ENCODE data around the gene IL4I1. TPM values are rescaled to one million over a fixed set of nuclear protein-coding genes. Genes with fewer than 3 reads are reported as not detected.
A peak's percentile ranks its signal among the peaks of the same experiment; 100 is the strongest.

The IL4I1 gene
- total RNA-seq, 1 experiment from 2014 or later: 0.71 TPM

DNA sequence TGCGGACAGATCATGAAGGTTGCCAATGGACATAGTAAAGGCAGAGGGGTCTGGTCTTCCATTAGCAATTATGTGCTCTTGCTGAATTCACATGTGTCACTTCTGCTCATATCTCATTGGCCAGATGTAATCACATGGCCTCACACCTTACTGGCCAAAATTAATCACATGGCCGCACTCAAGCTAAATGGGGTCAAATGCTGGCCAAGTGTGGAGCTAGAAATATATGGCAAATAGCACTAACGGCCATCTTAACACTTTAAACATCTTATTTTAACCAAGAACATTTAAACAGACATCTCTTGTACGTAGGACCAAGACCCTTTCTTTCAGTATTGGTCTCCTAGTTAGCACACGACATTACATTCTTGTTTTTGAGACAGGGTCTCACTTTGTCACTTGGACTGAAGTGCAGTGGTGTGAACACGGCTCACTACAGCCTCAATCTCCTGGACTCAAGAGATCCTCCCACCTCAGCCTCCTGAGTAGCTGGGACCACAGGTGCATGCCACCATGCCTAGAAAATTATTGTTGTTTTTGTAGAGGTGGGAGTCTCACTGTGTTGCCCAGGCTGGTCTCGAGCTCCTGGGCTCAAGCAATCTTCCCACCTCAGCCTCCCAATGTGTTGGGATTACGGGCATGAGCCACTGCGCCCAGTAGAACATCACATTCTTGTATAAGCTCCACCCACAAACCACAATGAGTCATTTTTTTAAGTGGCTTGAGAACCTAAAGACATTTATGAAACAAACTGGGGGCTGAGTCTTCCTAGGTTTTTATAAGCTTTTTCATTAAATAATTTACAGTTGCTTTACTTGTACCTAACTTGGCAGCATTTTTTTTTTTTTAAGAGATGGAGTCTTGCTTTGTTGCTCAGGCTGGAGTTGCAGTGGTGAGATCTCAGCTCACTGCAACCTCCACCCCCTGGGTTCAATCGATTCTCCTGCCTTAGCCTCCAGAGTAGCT, 48.7 kb downstream of the IL4I1 start:
- Histone ChIP-seq H3K4me1 (ENCODE audit: control insufficient read depth in 1 of 2, insufficient read depth in 2 of 2, low read length in 2 of 2) (peaks cover 34 to 42% of the 10 kb centered on the region in 2 experiments), H3K36me3 (ENCODE audit: control insufficient read depth in 1 of 2, insufficient read depth in 2 of 2, low read length in 2 of 2) (no peaks in the 10 kb centered on the region; a peak in 1 of 4 replicates), H4K20me1 (ENCODE audit: insufficient read depth) (no peaks in the 10 kb centered on the region), H3K27ac (ENCODE audit: low read depth, low read length) (peak overlapping the region; percentile 91), H3K4me2 (ENCODE audit: low read length) (peak overlapping the region; percentile 70), H2AFZ (ENCODE audit: low read depth, low read length, poor library complexity, severe bottlenecking) (no peak overlapping the region), H3K27me3 (ENCODE audit: insufficient read depth, low read length) (no peaks in the 10 kb centered on the region), H3K79me2 (ENCODE audit: insufficient read depth, low read length) (peaks cover 14% of the 10 kb centered on the region), H3K4me3 (replicated peaks in 1 of 2; ENCODE audit: low read depth in 1 of 2, low read length in 2 of 2) (peak overlapping the region in 1 of 2 experiments; percentile 19; a peak in 2 of 4 replicates), H3K9me3 (ENCODE audit: control insufficient read depth in 1 of 2, insufficient read depth in 1 of 2, low read depth in 1 of 2, low read length in 2 of 2) (no peaks in the 10 kb centered on the region), H3K9ac (ENCODE audit: low read length) (0 out of 2 replicates have a peak overlapping the region, but pooled peaks have one; percentile 24), H3K9me2 (ENCODE audit: insufficient read depth) (no peaks in the 10 kb centered on the region)
- POLR2A ChIA-PET: interaction anchor here (1.1 kb wide), 1 partner anchor 19 kb away, joined by 5 read pairs; no protein-coding TSS in a partner anchor
- intact Hi-C loops (cut with micrococcal nuclease): no loop called here
- RAD21 ChIA-PET (ENCODE audit: low non-redundant PET in 1 of 2, low total read pairs in 2 of 2, uncharacterized antibody in 2 of 2, unreplicated experiment in 2 of 2): interaction anchor here in 1 of 2 experiments (0.7 kb wide), 1 partner anchor 68 kb away, joined by 3 read pairs; no protein-coding TSS in a partner anchor
- DNase-seq (ENCODE audit: low read depth, low spot score) (peak; percentile 46), ATAC-seq (no peak)
- no TSS peak for BruUV-seq (replicated peaks)
- CTCF ChIA-PET: interaction anchor here (1.0 kb wide), 1 partner anchor 17 kb away, joined by 3 read pairs; no protein-coding TSS in a partner anchor
- no peak for TF ChIP-seq POLR2AphosphoS5 (IDR thresholded peaks at IDR 0.05; ENCODE audit: low read depth, low read length)
- TF ChIP-seq, protein P1, sequence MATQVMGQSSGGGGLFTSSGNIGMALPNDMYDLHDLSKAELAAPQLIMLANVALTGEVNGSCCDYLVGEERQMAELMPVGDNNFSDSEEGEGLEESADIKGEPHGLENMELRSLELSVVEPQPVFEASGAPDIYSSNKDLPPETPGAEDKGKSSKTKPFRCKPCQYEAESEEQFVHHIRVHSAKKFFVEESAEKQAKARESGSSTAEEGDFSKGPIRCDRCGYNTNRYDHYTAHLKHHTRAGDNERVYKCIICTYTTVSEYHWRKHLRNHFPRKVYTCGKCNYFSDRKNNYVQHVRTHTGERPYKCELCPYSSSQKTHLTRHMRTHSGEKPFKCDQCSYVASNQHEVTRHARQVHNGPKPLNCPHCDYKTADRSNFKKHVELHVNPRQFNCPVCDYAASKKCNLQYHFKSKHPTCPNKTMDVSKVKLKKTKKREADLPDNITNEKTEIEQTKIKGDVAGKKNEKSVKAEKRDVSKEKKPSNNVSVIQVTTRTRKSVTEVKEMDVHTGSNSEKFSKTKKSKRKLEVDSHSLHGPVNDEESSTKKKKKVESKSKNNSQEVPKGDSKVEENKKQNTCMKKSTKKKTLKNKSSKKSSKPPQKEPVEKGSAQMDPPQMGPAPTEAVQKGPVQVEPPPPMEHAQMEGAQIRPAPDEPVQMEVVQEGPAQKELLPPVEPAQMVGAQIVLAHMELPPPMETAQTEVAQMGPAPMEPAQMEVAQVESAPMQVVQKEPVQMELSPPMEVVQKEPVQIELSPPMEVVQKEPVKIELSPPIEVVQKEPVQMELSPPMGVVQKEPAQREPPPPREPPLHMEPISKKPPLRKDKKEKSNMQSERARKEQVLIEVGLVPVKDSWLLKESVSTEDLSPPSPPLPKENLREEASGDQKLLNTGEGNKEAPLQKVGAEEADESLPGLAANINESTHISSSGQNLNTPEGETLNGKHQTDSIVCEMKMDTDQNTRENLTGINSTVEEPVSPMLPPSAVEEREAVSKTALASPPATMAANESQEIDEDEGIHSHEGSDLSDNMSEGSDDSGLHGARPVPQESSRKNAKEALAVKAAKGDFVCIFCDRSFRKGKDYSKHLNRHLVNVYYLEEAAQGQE (IDR thresholded peaks at IDR 0.05; ENCODE audit: low read depth): no peak
- peak; percentile 30 for TF ChIP-seq JUND (IDR thresholded peaks at IDR 0.05)
- peak; percentile 55; the same call in 1 of the 2 replicates for TF ChIP-seq CBX3 (IDR thresholded peaks at IDR 0.05; ENCODE audit: low read depth)
- TF ChIP-seq SP1 (IDR thresholded peaks at IDR 0.05; ENCODE audit: low read depth): peak; percentile 35; the same call in 1 of the 2 replicates
- TF ChIP-seq FOSL1 (IDR thresholded peaks at IDR 0.05; ENCODE audit: low read depth): peak; percentile 60; the same call in 1 of the 2 replicates
- TF ChIP-seq, protein P2, sequence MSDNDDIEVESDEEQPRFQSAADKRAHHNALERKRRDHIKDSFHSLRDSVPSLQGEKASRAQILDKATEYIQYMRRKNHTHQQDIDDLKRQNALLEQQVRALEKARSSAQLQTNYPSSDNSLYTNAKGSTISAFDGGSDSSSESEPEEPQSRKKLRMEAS (IDR thresholded peaks at IDR 0.05): peak; percentile 48
- TF ChIP-seq RAD21 (IDR thresholded peaks at IDR 0.05; ENCODE audit: low read depth): peak; percentile 8; the same call in 1 of the 2 replicates
- no peak for TF ChIP-seq TCF7L2 (IDR thresholded peaks at IDR 0.05; ENCODE audit: borderline replicate concordance, extremely low read depth, insufficient read depth, insufficient read length)
